K562 (cell line): ENCODE measurements around the gene ASCC3. TPM values are rescaled to one million over a fixed set of nuclear protein-coding genes. Genes with fewer than 3 reads are reported as not detected.

Experiments
- ARID4B ChIP-seq: sonication (generic); formaldehyde crosslinking; IDR thresholded peaks from 2 replicates; pipeline ENCODE4 v1.8.0; 2022; ENCODE audit warnings: mild to moderate bottlenecking, missing genetic modification reagents
- GATAD2B ChIP-seq: fragments of 450-650 bp; IDR thresholded peaks from 2 replicates; pipeline ENCODE4 v1.6.1; 2017; ENCODE audit warnings: mild to moderate bottlenecking, borderline replicate concordance
- PTRF ChIP-seq: fragments of 450-650 bp; IDR thresholded peaks from 2 replicates; pipeline ENCODE4 v1.6.1; 2016; ENCODE audit warnings: mild to moderate bottlenecking, missing genetic modification characterization, missing compliant biosample characterization
- ZNF143 ChIP-seq: sonication (generic); formaldehyde crosslinking; IDR thresholded peaks from 2 replicates; pipeline ENCODE4 v1.9.0; 2022; ENCODE audit warnings: mild to moderate bottlenecking, missing genetic modification reagents
- polyA plus RNA-seq, 8 experiments: library from polyadenylated mRNA; depleted of rRNA in 4 of 8; stranded (reverse) in 5 of 8; unstranded in 3 of 8; fragments of >200 nt; fragmentation: Nextera tagmentation in 2 of 8; fragmentation: Illumina TruSeq in 1 of 8; extraction: Ambion mirVana in 2 of 8; extraction: Trizol in 1 of 8; gene quantifications; 2 replicates each; pipeline versions ENCODE4 v1.2.1 to v1.2.3, GENCODE V29; 2011 to 2014; ENCODE audit warnings: inconsistent platforms in 1 of 8, missing spikeins in 1 of 8
- total RNA-seq, 7 experiments: library from RNA; depleted of rRNA in 6 of 7; stranded (reverse); fragments of >200 nt in 6 of 7; fragmentation: Illumina TruSeq in 2 of 7; extraction: Trizol in 2 of 7; gene quantifications; 2 replicates each; pipeline versions ENCODE4 v1.2.1 to v1.2.3, GENCODE V29; 2011 to 2021; ENCODE audit warnings: low replicate concordance in 1 of 7
- TF ChIP-seq, protein P1 (sequence below), 2 experiments: fragments of 450-650 bp; IDR thresholded peaks; 2 replicates each; pipeline ENCODE4 v1.6.1; 2016

The ASCC3 gene
- total and polyA plus RNA-seq, 9 of the 15 experiments (the other 6 are each of a cell fraction or from before 2014, with no cell fraction given), result 16.1 to 56.1 (median 33.9) TPM

GRCh38 chr6:100566563-100566962, 314.6 kb downstream of the ASCC3 start (continued):
- TF ChIP-seq ARID4B (no peak), GATAD2B (no peak), PTRF (tag) (no peak), ZNF143 (CRISPR knock-in tag) (no peak)
- TF ChIP-seq, protein P1, sequence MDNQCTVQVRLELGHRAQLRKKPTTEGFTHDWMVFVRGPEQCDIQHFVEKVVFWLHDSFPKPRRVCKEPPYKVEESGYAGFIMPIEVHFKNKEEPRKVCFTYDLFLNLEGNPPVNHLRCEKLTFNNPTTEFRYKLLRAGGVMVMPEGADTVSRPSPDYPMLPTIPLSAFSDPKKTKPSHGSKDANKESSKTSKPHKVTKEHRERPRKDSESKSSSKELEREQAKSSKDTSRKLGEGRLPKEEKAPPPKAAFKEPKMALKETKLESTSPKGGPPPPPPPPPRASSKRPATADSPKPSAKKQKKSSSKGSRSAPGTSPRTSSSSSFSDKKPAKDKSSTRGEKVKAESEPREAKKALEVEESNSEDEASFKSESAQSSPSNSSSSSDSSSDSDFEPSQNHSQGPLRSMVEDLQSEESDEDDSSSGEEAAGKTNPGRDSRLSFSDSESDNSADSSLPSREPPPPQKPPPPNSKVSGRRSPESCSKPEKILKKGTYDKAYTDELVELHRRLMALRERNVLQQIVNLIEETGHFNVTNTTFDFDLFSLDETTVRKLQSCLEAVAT (IDR thresholded peaks at IDR 0.05), result no peak
